Measurements from ENCODE around the gene GRAMD4.

DNA sequence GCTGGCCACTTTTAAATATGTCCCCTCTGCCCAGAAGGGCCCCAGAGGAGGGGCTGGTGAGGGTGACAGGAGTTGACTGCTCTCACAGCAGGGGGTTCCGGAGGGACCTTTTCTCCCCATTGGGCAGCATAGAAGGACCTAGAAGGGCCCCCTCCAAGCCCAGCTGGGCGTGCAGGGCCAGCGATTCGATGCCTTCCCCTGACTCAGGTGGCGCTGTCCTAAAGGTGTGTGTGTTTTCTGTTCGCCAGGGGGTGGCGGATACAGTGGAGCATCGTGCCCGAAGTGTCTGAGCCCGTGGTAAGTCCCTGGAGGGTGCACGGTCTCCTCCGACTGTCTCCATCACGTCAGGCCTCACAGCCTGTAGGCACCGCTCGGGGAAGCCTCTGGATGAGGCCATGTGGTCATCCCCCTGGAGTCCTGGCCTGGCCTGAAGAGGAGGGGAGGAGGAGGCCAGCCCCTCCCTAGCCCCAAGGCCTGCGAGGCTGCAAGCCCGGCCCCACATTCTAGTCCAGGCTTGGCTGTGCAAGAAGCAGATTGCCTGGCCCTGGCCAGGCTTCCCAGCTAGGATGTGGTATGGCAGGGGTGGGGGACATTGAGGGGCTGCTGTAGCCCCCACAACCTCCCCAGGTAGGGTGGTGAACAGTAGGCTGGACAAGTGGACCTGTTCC lies 46.5 kb downstream of the GRAMD4 start:
- no peak for TF ChIP-seq EZH2phosphoT487 (IDR thresholded peaks at IDR 0.05; ENCODE audit: borderline replicate concordance, low read depth, low read length)
- TF ChIP-seq, protein P1, sequence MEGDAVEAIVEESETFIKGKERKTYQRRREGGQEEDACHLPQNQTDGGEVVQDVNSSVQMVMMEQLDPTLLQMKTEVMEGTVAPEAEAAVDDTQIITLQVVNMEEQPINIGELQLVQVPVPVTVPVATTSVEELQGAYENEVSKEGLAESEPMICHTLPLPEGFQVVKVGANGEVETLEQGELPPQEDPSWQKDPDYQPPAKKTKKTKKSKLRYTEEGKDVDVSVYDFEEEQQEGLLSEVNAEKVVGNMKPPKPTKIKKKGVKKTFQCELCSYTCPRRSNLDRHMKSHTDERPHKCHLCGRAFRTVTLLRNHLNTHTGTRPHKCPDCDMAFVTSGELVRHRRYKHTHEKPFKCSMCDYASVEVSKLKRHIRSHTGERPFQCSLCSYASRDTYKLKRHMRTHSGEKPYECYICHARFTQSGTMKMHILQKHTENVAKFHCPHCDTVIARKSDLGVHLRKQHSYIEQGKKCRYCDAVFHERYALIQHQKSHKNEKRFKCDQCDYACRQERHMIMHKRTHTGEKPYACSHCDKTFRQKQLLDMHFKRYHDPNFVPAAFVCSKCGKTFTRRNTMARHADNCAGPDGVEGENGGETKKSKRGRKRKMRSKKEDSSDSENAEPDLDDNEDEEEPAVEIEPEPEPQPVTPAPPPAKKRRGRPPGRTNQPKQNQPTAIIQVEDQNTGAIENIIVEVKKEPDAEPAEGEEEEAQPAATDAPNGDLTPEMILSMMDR (conservative IDR thresholded peaks at IDR 0.05; ENCODE audit: low read length) = no peak
